NCI-H526 treated with DMSO at 0.1 percent for 48 hours (cell line): ENCODE data around the gene TUBB4B.

ENCODE experiments used
- DNase-seq: peaks from one replicate; lab custom pipeline; 2025; lab: John Stamatoyannopoulos, UW

TUBB4B gene

DNA sequence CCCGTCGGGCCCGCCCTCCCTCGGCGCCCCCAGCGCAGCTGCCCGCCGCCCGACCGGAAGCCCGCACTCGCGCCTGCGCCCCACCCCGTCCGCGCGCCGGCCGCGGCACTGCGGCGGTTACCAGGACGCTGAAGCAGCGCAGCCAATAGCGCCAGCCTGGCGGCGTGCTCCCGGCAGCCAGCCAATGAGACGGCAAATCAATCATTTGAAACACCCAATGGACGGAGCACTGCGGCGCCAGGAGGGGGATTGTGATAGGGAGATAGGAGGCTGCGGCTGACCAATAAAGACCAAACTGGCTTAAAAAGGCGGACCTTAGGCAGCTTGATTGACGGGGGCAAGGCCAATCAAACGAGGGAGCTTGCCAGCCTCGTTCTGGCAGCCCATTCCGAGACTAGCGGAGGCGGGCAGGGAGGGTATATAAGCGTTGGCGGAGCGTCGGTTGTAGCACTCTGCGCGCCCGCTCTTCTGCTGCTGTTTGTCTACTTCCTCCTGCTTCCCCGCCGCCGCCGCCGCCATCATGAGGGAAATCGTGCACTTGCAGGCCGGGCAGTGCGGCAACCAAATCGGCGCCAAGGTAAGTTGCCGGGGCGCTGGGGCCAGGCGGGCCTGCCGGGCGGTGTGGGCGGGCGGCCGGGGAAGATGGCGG lies at the start of gene TUBB4B:
Gene TUBB4B, plus strand, starts transcription at position 447 of the 649 bp plus-strand sequence. Its CDS starts 74 bp downstream, at position 521.
- peak; percentile 98 for DNase-seq

DNA sequence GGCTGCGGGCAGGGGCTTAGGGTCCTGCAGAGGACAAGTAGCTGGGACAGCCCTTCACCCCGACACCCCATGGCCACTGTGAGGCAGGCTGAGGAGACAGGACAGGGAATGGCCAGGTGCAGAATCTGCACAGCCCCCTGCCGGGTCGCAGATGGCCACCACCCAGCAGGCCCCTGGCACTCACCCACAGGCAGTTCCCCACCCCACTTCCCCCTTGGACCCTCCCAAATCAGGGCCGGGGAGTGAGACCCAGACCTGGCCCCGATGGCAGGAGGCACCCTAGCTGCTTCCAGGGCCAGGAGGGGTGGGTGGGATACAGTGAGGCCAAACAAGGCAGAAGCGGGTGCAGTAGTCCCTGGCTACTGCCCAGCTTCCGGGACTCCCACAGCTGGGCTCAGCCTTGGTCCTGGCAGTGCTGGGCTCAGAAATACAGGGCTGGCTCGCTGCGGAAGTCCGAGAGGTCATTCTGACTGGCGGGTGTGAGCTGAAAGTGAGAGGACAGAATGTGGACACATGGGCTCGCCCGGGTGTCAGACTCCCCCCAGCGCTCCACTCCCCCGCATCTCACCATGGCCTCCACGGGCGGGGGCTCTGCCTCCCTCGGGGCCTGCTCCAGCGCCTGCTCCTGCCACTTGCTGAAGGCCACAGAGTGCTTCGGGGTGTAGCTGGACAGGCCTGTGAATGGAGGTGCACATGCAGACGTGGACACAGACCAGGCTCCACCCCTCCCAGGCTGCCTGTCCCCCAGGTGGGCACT lies 49.2 kb upstream of the TUBB4B start:
- no peak for DNase-seq

DNA sequence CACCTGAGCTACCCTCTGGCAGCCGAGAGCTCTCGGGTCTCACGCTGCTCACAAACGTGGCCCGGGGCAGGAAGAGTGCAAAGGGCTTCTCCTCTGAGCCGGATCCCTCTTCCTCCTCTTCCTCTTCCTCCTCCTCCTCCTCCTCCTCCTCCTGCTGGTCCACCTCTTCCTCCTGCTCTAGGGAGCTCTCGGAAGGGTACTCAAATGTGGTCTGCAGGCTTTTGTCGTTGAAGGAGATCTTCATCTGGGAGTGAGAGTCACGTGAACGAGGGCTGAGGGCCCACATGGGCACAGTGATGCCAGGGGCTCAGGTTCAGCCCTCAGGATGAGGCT lies 48.7 kb upstream of the TUBB4B start:
- DNase-seq = no peak

DNA sequence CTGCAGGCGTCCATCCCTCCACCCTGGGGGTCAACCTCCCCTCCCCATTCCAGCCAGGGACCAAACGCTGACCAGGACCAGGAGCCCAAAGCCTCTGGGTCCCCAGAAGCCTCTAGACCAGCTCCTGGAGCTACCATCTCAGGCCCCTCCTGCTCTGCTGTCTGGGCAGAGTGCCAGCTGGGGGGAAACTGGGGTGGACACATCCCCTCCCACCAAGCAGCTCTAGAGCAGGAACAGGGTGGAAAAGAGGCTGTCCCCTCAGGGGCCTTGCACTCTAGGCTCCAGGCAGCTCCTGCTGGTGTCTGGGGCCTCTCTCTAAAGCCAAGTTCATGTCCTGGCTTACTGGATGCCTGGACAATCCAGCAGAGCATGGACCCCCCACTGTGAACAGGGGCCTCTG lies 48.2 kb upstream of the TUBB4B start:
- no peak for DNase-seq

DNA sequence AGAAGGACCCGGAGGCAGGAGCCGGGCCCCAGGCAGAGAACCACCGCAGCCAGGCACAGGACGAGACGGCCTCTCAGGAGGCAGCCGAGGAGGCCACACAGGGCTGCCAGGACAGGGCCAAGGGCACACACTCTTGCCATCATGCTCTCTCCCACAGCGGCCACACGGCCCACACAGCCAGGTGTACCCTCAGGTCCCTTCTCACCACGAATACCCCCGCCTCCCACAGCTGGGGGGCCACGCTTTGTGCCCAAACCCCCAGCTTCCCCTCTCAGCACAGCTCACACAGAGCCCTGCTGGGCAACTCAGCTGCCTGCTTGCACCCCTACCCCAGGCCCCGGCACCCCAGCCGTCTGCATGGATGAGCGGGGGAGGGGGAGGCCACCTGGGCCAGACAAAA lies 47.3 kb upstream of the TUBB4B start:
- no peak for DNase-seq

DNA sequence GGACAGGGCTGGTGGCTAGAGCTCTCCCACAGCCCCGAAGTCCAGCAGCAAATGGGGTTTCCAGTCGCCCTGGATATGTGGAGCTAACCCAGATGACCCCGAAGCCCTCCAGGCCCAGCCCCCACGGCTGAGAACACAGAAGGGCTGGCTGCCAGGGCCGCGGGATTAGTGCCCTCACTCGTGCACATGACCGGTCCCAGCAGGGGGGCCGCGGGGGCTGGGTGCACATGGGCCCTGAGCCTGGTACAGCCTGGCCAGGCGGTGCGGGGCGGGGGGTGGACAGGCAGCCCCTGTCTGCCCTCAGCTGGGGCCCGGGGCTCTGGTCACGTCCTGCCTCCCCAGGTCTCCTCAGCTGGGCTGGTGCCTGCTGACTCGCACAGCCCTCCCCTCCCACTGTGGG lies 46.7 kb upstream of the TUBB4B start:
- DNase-seq = no peak

DNA sequence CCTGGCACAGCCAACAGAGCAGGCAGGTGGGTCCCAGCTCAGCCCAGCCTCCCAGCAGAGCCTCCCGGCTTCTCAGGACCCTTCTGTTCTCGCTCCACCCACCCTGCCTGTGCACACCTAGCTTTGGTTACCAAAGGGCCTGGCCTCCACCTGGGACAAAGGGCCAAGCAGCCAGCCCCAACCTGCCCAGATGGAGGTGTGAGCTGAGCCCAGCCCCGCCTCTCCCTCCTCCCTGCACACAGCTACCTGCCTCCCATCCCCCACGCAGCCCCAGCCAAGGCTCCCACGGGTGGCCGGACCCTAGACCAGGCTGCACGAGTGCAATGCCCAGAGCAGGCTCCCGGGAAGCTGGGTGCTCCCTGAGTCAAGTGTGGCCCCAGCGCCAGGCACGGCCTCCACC lies 46.2 kb upstream of the TUBB4B start:
- no peak for DNase-seq

DNA sequence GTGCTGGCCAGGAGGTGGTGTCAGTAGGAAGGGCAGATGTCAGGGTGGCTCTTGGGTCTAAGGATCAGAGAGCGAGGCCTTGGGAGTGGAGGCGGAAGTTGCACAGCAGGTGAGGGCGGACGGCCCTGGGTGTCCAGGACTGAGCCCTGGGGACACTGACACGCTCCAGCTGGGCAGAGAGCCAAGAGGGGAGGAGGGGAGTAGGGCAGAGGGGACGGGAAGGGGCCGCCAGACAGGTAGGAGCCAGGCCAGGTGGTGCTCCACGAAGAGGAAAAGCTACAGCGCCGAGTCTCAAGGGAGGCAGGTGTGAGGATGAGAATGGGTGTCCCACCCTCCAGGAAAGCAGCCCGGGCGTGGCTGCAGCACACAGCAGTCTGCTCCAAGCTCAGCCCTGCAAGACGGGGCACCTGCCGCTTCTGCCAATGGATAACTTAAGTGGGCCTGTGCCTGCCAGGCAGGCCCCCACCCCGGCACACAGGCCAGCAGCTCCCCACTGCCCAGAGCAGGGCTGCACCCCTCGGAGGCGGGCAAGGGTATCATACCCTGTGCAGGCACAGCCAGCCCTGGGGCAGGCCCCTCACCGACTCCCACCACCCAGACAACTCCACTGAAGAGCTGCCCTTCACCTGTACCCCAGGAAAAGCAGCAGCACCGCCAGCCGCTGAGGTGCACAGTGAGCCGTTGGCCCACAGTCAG lies 45.4 kb upstream of the TUBB4B start:
- peak; percentile 84 for DNase-seq

DNA sequence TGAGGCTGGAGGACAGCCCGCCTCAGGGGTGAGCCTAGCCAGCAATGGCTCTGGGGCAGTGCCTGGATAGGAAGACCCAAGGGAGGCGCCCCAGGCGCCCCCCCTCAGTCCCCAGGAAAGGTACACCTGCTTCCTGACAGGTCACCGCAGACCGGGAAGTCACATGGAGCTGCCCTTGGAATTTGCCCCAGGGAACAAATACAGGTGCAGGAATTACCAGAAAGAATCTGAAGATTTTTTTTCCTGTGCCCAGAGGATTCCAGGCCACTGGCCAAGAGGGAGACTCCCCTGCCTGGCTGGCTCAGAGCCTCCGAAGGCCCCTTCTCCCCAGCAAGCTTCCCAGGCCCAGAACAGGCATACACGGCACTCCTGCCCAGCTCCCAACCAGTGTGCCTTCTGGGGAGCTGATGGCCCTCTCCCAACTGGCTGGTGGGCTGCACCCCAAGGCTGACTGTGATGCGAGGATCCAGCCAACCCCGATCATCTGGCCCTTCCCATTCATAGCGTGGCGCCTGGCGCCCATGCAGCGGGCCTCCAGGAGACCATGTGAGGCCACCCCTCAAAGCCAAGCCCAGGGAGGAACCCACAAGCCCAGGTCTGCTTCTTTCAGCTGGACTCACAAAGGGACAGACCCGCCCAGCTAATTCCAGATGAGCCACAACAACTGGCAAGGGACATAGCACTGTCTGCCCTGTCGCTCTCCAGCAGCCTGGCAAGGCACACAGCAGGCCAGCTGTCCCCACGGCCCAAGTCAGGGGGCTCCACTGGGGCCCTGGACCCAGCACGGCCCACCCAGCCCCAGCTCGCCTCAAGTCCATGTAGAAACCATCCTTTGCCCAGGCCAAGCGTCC lies 42.8 kb upstream of the TUBB4B start:
- no peak for DNase-seq

DNA sequence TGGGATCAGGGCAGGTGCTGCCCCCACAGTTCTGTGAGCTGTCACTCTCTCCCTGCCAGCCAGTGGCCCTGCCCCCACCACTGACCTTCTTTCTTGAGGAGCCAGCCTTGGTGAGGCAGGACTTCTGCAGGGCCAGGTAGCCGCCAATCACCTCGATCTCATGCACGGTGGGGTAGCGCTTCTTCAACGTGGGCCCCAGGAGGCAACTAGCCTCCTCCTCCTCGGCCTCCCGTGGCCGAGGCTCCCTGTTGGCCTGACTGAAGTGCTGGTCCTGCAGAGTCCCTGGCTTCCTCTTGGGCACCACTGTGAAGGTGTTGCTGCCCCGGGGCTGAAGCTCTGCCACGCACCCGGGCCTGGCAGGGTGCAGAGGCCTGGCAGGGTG lies 42.2 kb upstream of the TUBB4B start:
- DNase-seq = no peak

DNA sequence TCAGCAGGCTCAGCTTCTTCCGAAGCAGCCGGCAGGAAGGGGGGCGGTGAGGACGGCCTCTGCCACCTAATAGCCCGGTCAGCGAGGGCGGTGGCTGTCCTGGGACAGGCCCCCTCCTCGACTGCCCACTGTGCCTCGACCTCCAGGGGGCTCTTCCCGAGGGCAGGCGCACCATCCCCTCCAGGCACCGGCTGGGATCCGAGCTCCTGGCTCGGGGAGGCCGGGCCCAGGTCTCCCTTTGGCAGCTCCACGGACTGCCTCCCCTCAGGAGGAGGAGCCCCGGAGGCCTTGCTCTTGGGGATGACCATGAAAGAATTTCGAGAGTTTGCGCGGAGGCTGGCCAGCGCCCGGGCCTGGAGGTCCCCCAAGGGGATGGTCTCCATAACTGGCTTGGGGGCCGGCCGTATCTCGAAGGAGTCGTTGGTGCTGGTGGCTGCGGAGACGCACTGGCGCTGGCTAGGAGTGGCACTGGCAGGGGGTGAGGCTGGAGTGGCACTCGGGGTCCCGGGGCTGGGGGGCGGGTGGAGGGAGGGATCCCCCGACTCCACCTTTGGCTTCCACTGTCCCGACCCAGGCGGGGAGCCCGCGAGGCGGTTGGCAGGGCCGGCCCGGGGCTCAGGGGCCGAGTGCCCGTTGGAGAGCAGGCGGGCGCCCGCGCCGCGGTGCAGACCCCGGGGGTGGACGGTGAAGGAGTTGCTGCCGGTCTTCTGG lies 41.5 kb upstream of the TUBB4B start:
- no peak for DNase-seq

DNA sequence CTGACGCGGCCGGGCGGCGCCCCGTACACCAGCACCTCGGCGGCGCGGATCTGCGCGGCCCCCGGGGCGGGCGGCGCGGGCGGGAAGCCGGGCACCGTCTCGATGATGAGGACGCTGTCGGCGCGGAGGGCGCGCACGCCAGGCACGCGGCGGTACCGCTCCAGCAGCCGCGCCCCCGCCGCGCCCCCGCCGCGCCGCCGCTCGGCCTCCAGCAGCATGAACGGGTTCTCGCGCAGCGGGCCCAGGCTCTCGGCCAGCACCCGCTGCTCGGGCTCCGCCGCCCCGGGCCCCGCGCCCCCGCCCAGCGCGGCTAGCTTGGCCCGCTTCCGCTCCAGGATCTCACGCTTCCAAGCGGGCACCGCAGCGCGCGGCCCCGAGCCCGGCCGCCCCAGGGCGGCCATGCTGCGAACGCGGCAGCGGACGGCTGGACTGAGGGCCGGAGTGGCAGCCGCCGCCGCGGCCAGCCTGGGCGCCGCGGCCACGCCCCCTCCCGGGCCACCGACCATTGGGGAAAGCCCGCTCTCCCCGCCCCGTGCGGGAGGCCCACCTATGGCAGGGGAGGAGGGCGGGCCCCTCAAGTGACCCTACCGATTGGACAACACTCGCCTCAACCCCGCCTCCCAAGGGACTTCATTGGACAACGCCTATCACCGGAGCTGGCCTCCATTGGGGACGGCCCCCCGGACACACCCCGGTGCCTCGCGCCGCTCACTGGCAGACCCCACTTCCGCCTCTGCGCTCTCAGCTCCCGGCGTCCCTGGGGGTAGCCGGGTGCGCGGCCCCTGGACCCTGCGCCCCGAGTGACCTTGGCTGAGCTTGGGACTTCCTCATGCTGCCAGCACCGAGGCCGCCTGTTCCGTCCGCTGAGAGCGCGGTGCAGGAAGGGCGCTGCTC lies 40.5 kb upstream of the TUBB4B start, which contains the start of gene TPRN:
Gene TPRN, minus strand, starts transcription at position 431 of the 894 bp plus-strand sequence. Its CDS starts 30 bp downstream, at position 401.
- peak; percentile 93 for DNase-seq

DNA sequence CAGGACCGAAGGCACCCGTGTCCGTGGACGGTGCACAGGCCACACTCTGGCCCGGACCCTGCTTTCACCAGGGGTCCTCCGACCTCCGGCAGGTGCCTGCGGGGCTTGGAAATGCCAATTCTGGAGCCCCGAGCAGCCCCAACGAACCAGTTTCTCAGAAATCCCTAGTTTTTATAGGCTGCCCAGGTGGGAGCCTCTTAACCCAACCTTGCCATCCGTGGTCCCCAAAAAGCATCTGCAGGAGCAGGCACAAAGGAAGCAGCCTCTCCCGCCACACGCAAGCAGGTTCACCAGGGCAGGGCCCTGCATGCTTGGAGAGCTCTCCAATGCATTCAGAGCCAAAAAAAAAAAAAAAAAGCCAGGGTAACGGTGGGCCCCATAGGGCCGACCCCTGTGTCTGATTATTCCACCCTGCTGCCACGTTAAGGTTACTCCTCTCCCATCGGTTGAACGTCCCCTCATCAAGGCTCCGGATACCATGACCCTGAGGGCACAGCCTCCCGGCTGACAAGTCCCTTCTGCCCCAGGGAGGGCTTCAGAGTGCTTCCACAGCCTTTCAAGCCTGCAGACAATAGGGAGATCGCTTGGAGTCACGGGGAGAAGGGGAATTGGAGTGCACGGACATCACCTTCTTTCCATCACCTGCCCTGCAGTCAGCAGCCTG lies 39.8 kb upstream of the TUBB4B start:
- DNase-seq = no peak

DNA sequence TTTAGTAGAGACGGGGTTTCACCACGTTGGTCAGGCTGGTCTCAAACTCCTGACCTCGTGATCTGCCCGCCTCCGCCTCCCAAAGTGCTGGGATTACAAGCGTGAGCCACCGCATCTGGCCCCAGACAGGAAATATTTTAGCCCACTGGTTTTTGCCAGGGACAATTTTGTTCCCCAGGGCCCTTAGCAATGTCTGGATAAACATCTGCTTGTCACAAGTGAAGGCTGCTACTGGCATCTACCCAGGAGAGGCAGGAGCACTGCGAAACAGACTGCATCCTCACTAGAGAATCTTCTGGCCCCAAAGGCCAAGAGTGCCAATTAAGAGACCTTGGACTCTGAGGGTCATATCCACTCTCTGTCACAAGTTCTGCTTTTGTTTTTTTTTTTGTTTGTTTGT lies 38.1 kb upstream of the TUBB4B start:
- no peak for DNase-seq

DNA sequence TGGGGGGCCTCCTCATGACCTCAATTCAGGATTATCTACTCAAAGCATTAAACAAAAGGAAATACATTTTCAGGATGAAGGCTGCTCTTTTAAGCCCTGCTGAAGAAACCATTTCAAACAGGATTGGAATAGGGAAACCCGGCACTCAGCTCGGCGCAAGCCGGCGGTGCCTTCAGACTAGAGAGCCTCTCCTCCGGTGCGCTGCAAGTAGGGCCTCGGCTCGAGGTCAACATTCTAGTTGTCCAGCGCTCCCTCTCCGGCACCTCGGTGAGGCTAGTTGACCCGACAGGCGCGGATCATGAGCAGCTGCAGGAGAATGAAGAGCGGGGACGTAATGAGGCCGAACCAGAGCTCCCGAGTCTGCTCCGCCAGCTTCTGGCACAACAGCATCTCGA lies 36.4 kb upstream of the TUBB4B start:
- no peak for DNase-seq

DNA sequence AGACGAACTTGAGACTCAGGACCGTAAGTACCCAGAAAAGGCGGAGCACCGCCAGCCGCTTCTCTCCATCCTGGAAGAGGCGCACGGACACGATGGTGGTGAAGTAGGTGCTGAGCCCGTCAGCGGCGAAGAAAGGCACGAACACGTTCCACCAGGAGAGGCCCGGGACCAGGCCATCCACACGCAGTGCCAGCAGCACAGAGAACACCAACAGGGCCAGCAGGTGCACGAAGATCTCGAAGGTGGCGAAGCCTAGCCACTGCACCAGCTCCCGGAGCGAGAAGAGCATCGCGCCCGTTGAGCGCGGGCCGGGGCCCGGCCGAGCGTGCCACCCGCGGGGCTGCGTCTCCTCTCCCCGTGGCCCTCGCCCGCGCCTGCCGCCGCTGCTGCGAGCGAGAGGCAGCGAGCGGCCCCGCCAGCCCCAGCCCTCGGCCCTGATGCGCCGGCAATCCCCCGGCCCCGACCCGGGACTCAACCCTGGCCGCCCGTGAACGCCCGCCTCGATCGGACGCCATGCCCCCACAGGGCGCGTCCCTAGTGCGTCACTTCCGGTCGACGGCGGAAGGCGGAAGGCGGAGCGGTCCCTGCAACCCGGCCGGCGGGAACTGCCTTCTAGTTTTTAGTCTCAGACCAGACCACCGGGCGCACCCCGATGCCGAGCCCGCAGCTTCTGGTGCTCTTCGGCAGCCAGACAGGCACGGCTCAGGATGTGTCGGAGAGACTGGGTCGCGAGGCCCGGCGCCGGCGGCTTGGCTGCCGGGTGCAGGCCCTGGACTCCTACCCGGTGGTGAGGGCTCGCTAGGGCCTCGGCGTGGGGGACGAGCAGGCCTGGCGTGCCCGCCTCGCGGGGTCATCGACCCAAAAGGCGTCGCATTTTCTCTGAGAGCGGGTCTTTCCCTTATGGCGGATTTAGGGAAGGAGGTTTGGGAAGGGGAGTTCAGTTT lies 35.7 kb upstream of the TUBB4B start, which contains the start of the genes NDOR1 and TMEM203:
Gene NDOR1, plus strand, starts transcription at position 575 of the 944 bp plus-strand sequence. Its CDS starts 78 bp downstream, at position 653.
Gene TMEM203, minus strand, starts transcription at position 523 of the 944 bp plus-strand sequence. Its CDS starts 234 bp downstream, at position 289.
- peak; percentile 13 for DNase-seq

DNA sequence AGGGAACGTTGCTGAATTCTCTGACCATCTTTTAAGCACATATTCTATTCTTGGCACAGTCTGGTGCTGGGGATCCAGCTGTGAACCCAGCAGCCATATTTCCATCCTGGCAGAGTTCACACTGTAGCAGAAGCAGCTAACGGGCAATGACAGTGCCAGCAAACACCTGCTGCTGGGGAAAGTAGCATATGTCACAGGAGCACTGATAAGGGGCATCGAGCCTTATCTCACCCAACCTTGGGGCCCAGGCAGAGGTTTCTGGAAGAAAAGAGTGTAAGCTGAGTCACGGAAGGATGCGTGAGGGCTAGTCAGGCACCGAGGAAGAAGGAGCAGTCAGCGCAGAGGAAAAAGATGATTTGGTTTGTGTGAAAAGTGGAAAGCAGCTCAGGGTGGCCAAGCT lies 34.5 kb upstream of the TUBB4B start:
- DNase-seq = no peak

DNA sequence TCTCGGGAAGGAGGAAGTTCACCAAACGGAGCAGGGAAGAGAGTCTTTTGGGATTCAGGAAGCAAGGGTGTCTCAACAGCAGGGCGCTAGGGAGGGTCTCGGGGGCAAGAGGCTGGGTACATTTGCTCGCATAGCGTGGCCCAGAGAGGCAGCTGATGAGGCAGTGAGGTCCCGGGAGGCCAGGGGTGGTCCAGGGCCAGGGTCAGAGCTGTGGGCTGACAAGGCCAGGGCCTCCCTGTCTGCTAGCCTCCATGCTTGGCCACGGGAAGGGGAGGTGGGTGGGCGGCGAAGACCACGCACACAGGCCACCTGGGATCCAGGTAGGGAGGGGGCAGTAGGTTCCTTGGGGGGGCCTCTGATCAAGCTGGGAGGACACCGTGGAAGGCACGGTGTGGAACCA lies 29.6 kb upstream of the TUBB4B start:
- DNase-seq = no peak

DNA sequence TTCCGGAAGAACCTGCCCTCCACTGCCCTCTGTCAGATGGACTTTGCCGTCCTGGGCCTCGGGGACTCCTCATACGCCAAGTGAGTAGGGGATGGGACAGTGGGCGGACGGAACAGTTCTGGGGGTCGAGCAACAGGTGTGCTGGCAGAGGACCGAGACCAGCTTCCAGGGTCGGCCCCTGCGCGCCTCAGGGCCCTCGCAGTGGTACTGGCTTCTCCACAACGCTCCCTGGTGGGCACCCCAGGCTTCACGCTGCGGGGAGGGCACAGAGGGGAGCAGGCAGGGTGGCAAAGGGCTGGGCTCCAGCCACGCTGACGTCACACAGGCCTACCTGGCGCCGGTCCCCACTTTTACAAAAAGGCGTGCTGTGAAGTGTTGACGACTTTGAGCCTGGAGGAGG lies 28.6 kb upstream of the TUBB4B start:
- no peak for DNase-seq
